Activated naive CD8-positive, alpha-beta T cell treated with anti-CD3 and anti-CD28 coated beads for 36 hours (primary cell): Measurements from ENCODE around the gene ZNF791. TPM values are rescaled to one million over a fixed set of nuclear protein-coding genes. Genes with fewer than 3 reads are reported as not detected.
A peak's percentile ranks its signal among the peaks of the same experiment; 100 is the strongest.
"Not testable (repeated sequence)": the region's sequence is repeated elsewhere in the genome, so short reads cannot be mapped to it uniquely, and the experiment has no call there.

ENCODE experiments used
- DNase-seq: peaks from one replicate; pipeline ENCODE4 v3.0.0; 2021
- H3K27ac Mint-ChIP-seq: one replicate; pipeline ENCODE4 v1.8.0; 2022; ENCODE audit warnings: mild to moderate bottlenecking, moderate library complexity, mixed read lengths
- H3K27me3 Mint-ChIP-seq: one replicate; pipeline ENCODE4 v1.8.0; 2022; ENCODE audit warnings: mild to moderate bottlenecking, mixed read lengths
- H3K36me3 Mint-ChIP-seq: one replicate; pipeline ENCODE4 v1.8.0; 2021; ENCODE audit warnings: mild to moderate bottlenecking, mixed read lengths
- H3K4me1 Mint-ChIP-seq: one replicate; pipeline ENCODE4 v1.8.0; 2021; ENCODE audit warnings: mixed read lengths
- H3K4me3 Mint-ChIP-seq: one replicate; pipeline ENCODE4 v1.8.0; 2022; ENCODE audit warnings: mild to moderate bottlenecking, moderate library complexity, mixed read lengths
- H3K9me3 Mint-ChIP-seq: one replicate; pipeline ENCODE4 v1.8.0; 2022; ENCODE audit warnings: mixed read lengths
- total RNA-seq, 2 experiments: library from RNA; stranded (reverse); gene quantifications; one replicate each; pipeline ENCODE4 v1.2.3, GENCODE V29; 2021

The ZNF791 gene
- total RNA-seq, 2 experiments from 2014 or later: 14.6 to 15.1 TPM

DNA sequence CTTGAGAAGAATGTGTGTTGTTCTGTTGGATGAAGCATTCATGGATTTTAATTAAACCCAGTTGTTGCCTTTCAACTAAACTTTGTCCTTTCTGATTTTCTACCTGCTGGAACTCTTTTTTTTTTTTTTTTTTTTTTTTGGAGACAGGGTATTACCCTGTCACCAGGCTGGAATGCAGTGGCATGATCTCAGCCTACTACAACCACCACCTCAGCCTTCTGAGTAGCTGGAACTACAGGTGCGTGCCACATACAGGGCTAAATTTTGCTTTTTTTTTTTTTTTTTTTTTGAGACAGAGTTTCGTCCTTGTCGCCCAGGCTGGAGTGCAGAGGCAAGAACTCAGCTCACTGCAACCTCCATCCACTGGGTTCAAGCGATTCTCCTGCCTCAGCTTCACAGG, 6.9 kb downstream of the ZNF791 start:
- H3K9me3 Mint-ChIP-seq: no peaks in the 10 kb centered on the region
- H3K4me3 Mint-ChIP-seq: no peak overlapping the region
- no peak overlapping the region for H3K27ac Mint-ChIP-seq
- H3K27me3 Mint-ChIP-seq: no peaks in the 10 kb centered on the region
- DNase-seq: no peak
- peaks cover 34% of the 10 kb centered on the region for H3K4me1 Mint-ChIP-seq
- peaks cover 31% of the 10 kb centered on the region for H3K36me3 Mint-ChIP-seq

DNA sequence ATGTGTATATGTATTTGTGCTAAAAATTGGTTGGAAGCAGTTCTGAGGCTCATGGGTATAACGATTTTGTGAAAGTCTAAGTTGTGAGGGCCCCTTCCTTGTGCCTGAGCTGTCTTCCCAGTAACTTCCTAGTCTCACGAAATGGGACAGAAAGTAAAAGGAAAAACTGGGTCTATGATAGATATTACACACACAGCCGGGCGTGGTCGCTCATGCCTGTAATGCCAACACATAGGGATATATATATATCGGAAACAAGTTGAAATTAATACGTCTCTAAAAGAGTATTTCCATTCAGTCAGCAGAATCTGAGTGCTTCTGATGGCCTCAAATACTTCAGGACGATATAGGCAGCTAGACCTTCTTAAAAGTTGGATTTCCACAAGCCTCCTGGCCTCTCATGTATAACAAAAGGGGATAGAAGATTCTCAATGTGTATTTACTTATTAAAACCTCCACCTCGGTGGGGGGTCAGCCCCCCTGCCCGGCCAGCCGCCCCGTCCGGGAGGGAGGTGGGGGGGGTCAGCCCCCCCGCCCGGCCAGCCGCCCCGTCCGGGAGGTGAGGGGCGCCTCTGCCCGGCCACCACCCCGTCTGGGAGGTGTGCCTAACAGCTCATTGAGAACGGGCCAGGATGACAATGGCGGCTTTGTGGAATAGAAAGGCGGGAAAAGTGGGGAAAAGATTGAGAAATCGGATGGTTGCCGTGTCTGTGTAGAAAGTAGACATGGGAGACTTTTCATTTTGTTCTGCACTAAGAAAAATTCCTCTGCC, 10.7 kb downstream of the ZNF791 start:
- not testable (repeated sequence) for H3K4me3 Mint-ChIP-seq, DNase-seq, H3K27ac Mint-ChIP-seq, H3K9me3 Mint-ChIP-seq, H3K27me3 Mint-ChIP-seq
- Mint-ChIP-seq H3K36me3 (peaks cover 17% of the 10 kb centered on the region), H3K4me1 (peaks cover 11% of the 10 kb centered on the region)

DNA sequence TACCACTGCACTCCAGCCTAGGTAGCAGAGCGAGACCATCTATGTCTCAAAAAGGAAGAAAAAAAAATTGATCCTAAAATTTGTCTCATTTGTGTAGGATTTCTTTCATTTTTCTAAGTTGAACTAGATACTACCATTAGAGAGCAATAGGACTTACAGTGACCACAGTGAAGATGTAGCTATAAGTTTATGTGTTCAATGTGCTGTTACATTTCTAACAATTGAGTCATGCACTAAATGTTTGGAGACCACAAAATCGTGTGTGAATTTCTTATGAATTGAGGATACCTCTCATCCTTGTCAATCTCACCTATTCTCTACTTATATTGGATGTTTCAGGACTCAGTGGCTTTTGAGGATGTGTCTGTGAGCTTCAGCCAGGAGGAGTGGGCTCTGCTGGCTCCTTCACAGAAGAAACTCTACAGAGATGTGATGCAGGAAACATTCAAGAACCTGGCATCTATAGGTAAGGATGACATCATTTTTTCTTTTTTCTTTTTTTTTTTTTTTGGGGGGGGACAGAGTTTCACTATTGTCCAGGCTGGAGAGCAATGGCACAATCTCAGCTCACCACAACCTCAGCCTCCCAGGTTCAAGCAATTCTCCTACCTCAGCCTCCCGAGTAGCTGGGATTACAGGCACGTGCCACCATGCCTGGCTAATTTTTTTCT, 12.8 kb downstream of the ZNF791 start:
- DNase-seq: no peak
- H3K27ac Mint-ChIP-seq: no peak overlapping the region
- peaks cover 13% of the 10 kb centered on the region for H3K9me3 Mint-ChIP-seq
- no peak overlapping the region for H3K4me3 Mint-ChIP-seq
- H3K4me1 Mint-ChIP-seq: peaks cover 7% of the 10 kb centered on the region
- peaks cover 34% of the 10 kb centered on the region for H3K36me3 Mint-ChIP-seq
- H3K27me3 Mint-ChIP-seq: no peaks in the 10 kb centered on the region

DNA sequence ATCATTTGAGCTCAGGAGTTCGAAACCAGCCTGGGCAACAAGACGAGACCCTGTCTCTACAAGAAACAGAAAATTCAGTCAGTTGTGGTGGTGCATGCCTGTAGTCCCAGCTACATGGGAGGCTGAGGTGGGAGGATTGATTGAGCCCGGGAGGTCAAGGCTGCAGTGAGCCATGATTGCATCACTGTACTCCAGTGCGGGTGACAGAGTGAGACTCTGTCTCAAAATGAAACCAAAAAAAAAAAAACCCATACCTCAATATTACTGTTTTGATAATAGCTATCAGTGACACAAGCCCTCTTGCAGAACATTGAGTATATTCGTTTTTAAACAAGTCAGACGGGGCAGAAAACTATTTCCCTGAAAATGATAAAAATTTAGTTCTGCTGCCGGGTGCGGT, 16.2 kb downstream of the ZNF791 start:
- Mint-ChIP-seq H3K9me3 (peaks cover 23% of the 10 kb centered on the region), H3K27me3 (no peaks in the 10 kb centered on the region), H3K4me1 (peaks cover 6% of the 10 kb centered on the region), H3K27ac (no peak overlapping the region), H3K4me3 (no peak overlapping the region), H3K36me3 (peaks cover 63% of the 10 kb centered on the region)
- no peak for DNase-seq

DNA sequence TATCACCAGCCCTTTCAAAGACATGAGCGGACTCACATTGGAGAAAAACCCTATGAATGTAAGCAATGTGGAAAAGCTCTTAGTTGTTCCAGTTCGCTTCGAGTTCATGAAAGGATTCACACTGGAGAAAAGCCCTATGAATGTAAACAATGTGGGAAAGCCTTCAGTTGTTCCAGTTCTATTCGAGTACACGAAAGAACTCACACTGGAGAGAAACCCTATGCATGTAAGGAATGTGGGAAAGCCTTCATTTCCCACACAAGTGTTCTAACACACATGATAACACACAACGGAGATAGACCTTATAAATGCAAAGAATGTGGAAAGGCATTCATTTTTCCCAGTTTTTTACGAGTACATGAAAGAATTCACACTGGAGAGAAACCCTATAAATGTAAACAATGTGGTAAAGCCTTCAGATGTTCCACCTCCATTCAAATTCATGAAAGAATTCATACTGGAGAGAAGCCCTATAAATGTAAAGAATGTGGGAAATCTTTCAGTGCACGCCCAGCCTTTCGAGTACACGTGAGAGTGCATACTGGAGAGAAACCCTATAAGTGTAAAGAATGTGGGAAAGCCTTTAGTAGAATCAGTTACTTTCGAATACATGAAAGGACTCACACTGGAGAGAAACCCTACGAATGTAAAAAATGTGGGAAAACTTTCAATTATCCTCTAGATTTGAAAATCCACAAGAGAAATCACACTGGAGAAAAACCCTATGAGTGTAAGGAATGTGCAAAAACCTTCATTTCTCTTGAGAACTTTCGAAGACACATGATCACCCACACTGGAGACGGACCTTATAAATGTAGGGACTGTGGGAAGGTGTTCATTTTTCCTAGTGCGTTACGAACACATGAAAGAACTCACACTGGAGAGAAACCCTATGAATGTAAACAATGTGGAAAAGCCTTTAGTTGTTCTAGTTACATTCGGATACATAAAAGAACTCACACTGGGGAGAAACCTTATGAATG, 17.6 kb downstream of the ZNF791 start:
- H3K9me3 Mint-ChIP-seq: peaks cover 23% of the 10 kb centered on the region
- no peak overlapping the region for H3K4me3 Mint-ChIP-seq
- DNase-seq: no peak
- H3K27me3 Mint-ChIP-seq: no peaks in the 10 kb centered on the region
- no peak overlapping the region for H3K27ac Mint-ChIP-seq
- peaks cover 6% of the 10 kb centered on the region for H3K4me1 Mint-ChIP-seq
- peaks cover 66% of the 10 kb centered on the region for H3K36me3 Mint-ChIP-seq

DNA sequence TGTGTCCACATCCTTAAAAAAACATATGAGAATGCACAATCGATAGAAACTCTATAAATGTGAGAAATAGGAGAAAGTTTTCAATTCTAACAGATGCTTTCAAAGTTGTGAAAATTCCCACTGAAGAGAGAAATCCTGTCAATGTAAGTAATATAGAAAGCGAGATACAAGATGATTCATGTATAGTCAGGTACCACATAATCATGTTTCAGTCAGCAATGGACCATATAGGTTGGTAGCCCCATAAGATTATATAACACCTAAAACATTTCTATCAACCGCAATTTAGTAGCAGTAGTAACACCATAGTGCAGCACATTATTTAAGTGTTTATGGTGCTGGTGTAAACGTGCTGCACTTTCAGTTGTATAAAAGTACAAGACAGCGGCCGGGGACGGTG, 18.5 kb downstream of the ZNF791 start:
- Mint-ChIP-seq H3K9me3 (peaks cover 23% of the 10 kb centered on the region), H3K36me3 (peaks cover 71% of the 10 kb centered on the region), H3K4me1 (peaks cover 4% of the 10 kb centered on the region), H3K4me3 (no peak overlapping the region), H3K27me3 (no peaks in the 10 kb centered on the region), H3K27ac (no peak overlapping the region)
- no peak for DNase-seq

DNA sequence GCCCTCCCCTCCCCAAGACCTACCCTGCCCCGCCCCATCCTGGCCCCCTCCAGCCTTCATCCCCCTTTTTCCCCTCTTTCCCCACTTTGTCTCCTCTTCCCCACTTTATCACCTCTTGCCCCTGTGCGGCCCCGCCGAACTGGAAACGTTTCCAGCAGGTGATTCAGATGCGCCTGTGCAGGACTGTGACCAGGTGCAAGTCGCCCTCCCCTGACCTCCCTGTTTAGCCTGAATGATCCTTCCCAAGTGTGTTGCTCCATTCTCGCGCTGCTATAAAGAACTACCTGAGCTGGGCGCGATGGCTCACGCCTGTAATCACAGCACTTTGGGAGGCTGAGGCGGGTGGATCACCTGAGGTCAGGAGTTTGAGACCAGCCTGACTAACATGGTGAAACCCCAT, 25.9 kb downstream of the ZNF791 start:
- H3K9me3 Mint-ChIP-seq: no peaks in the 10 kb centered on the region
- H3K36me3 Mint-ChIP-seq: peaks cover 27% of the 10 kb centered on the region
- no peak for DNase-seq
- no peak overlapping the region for H3K27ac Mint-ChIP-seq
- H3K27me3 Mint-ChIP-seq: no peaks in the 10 kb centered on the region
- peaks cover 16% of the 10 kb centered on the region for H3K4me1 Mint-ChIP-seq
- H3K4me3 Mint-ChIP-seq: no peak overlapping the region

DNA sequence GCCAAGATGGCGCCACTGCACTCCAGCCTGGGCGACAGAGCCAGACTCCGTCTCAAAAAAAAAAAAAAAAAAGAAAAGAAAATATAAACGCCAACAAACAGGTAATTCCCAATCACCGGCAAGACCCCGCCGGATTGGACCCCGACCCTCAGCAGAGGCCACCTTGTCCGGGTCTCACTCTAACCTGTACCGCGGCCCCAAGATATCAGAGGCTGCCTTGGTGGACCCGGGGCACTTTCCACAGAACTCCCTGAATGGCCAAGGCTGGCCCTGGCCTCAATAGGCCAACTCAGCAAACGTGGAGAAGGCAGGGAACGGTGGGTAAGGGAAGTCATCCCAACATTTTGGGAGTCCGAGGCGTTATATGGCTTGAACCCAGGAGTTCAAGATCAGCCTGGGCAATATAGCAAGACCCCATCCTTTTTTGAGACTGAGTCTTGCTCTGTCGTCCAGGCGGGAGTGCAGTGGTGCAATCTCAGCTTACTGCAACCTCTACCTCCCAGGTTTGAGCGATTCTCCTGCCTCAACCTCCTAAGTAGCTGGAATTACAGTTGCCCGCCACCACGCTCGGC, 28.0 kb downstream of the ZNF791 start:
- Mint-ChIP-seq H3K27me3 (no peaks in the 10 kb centered on the region), H3K4me3 (no peak overlapping the region), H3K36me3 (peaks cover 20% of the 10 kb centered on the region), H3K27ac (no peak overlapping the region), H3K9me3 (no peaks in the 10 kb centered on the region), H3K4me1 (peaks cover 16% of the 10 kb centered on the region)
- DNase-seq: no peak

DNA sequence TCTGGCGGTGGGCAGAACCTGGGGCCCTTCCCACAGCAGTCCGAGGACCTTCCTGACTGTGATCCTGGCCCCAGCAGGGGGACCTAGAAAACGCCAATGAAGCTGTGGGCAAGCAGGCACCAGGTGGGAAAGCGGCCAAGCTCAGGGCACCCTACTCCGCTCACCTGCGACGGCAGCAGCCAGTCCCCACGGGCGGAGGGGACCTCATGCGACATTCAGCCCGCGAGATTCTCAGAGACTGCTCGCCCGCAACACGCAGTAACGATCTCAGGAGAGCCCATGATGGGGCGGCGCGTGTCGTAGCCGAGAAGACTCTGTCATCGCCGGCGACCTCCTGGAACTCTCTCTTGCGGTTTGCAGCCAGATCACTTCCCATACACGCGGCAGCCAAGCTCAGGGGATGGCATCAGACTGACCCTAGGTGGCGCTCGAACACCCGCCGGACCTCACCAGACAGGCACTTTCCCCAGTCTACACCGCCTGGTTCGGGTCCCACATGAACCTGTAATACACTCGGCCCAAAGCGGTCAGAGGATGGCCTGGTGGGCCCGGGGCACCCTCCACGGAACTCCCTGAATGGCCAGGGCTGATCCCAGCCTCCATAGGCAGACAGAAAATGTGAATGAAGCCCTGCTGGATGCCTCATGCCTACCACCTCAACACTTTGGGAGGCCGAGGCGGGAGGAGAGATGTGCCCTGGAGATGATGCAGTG, 29.3 kb downstream of the ZNF791 start:
- peak; percentile 90 for DNase-seq
- Mint-ChIP-seq H3K4me1 (peaks cover 16% of the 10 kb centered on the region), H3K4me3 (peak overlapping the region; percentile 76), H3K36me3 (peaks cover 19% of the 10 kb centered on the region), H3K27me3 (no peaks in the 10 kb centered on the region), H3K27ac (peak overlapping the region; percentile 90), H3K9me3 (no peaks in the 10 kb centered on the region)

DNA sequence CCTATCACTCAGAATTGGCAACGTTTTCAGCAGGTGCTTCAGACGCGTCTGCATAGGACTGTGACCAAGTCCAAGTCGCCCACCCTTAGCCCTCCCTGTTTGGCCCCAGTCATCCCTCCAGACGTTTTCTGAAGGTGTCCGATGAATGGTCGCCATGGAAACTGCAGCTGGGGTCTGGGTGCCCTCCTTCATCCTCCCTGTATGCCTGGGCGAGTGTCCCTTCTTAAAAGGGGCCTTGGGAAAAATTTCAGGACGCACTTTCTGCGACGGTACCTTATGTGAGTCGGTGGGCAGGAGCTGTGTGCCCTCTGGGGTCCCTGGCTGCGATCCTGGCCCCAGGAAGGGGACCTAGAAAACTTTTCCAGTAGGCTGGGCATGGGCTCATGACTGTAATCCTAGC, 30.7 kb downstream of the ZNF791 start:
- Mint-ChIP-seq H3K4me3 (no peak overlapping the region), H3K4me1 (peaks cover 13% of the 10 kb centered on the region), H3K36me3 (peaks cover 16% of the 10 kb centered on the region), H3K27me3 (no peaks in the 10 kb centered on the region), H3K9me3 (no peaks in the 10 kb centered on the region), H3K27ac (no peak overlapping the region)
- no peak for DNase-seq

DNA sequence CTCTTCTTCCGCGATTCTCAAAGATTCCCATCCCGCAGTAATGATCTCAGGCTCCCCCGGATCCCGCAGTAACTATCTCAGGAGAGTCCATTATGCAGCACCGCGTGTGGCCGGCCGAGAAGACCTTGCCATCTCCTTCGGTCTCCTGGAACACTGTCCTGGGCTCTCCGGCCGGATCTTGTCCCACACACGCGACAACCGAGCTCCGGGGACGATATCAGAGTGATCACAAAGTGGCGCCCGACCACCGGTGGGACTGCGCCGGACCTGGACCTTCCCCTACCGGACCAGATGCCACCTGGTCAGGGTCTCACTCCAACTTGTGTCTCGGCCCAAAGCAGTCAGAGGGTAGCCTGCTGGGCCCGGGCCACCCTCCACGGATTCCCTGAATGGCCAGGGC, 31.8 kb downstream of the ZNF791 start:
- no peak for DNase-seq
- no peak overlapping the region for H3K4me3 Mint-ChIP-seq
- no peak overlapping the region for H3K27ac Mint-ChIP-seq
- peaks cover 15% of the 10 kb centered on the region for H3K36me3 Mint-ChIP-seq
- H3K9me3 Mint-ChIP-seq: no peaks in the 10 kb centered on the region
- H3K4me1 Mint-ChIP-seq: peaks cover 8% of the 10 kb centered on the region
- H3K27me3 Mint-ChIP-seq: no peaks in the 10 kb centered on the region

DNA sequence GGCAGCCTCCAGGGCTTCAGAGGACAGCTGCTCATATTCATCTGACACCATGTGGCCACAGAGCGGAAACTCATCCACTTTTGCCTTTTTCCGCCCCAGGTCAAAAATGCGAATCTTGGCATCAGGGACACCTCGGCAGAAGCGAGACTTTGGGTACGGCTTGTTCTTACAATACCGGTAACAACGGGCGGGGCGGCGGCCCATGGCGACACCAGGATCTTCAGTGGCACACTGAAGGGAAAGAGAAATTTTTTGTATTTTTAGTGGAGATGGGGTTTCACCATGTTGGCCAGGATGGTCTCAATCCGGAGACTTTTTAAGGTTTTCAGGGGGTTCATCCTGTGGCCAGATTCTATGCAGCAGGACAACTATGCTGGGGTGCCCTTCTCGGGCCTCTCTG, 33.0 kb downstream of the ZNF791 start:
- not testable (repeated sequence) for H3K9me3 Mint-ChIP-seq

DNA sequence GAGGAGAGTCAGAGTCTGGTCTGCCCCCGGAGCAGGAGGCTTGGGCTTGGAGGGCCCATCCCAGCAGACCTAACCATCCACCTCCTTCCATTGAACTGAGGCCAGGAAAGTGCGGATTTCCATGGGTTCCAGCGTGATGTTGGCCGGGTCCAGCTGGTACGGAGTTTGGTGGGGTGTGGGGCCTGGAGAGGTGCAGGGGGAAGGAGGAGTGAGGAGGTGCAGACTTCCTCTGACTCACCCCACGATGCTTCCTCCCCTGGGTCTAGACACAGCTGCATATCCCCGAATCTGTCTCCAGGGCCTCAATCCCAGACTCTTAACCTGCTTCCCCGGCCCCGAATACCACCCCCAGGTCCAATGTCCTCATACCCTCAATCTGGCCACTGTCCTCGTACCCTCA, 35.8 kb downstream of the ZNF791 start:
- Mint-ChIP-seq H3K27ac (no peak overlapping the region), H3K9me3 (no peaks in the 10 kb centered on the region), H3K36me3 (peaks cover 26% of the 10 kb centered on the region), H3K4me1 (peaks cover 2% of the 10 kb centered on the region), H3K4me3 (no peak overlapping the region), H3K27me3 (no peaks in the 10 kb centered on the region)
- no peak for DNase-seq

More for the DNA sequence above, 33.0 kb downstream of the ZNF791 start:
- not testable (repeated sequence) for H3K27me3 Mint-ChIP-seq, H3K4me3 Mint-ChIP-seq, DNase-seq
- Mint-ChIP-seq H3K27ac (peak overlapping the region; percentile 45), H3K36me3 (peaks cover 21% of the 10 kb centered on the region), H3K4me1 (peaks cover 11% of the 10 kb centered on the region)

DNA sequence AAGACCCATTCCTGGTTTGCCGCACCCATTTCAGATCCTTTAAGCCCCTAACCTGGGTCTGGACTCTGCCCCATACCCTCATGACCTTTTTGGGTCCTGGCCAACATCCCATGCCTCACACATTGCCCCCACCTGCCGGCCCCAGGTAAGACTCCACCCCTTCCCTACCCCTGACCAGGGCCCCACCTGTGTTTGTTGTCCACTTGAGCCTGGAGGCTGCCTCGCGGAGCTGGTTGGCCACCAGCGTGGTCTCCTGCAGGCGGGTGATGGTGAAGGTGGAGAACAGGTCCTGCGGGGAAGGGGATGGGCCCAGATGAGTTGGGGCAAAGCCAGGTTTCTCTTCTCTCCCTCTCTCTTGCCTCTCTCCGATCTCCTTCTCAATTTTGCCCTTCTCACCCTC, 36.3 kb downstream of the ZNF791 start:
- H3K4me3 Mint-ChIP-seq: no peak overlapping the region
- no peak for DNase-seq
- peaks cover 30% of the 10 kb centered on the region for H3K36me3 Mint-ChIP-seq
- H3K9me3 Mint-ChIP-seq: no peaks in the 10 kb centered on the region
- no peak overlapping the region for H3K27ac Mint-ChIP-seq
- peaks cover 2% of the 10 kb centered on the region for H3K4me1 Mint-ChIP-seq
- H3K27me3 Mint-ChIP-seq: no peaks in the 10 kb centered on the region
